HL-60 (cell line): Measurements from ENCODE around the gene DNPH1.

Experiments used
- CTCF ChIP-seq: IDR thresholded peaks from one replicate; pipeline ENCODE4 v1.5.1; 2011; ENCODE audit warnings: low read length, control low read depth, inconsistent platforms; ENCODE audit not compliant: insufficient read depth
- POLR2AphosphoS5 ChIP-seq: IDR thresholded peaks from 2 replicates; pipeline ENCODE4 v1.6.1; 2012; ENCODE audit warnings: low read depth

- no peak for TF ChIP-seq CTCF
- TF ChIP-seq POLR2AphosphoS5: no peak
Measured at GRCh38 chr6:43199912-43200311, 29.4 kb downstream of the DNPH1 start.
